ENCODE data around the gene C3orf70. TPM values are rescaled to one million over a fixed set of nuclear protein-coding genes. Genes with fewer than 3 reads are reported as not detected.

The C3orf70 gene
- total RNA-seq, 1 donor from 2014 or later, result 3.2 TPM

DNA sequence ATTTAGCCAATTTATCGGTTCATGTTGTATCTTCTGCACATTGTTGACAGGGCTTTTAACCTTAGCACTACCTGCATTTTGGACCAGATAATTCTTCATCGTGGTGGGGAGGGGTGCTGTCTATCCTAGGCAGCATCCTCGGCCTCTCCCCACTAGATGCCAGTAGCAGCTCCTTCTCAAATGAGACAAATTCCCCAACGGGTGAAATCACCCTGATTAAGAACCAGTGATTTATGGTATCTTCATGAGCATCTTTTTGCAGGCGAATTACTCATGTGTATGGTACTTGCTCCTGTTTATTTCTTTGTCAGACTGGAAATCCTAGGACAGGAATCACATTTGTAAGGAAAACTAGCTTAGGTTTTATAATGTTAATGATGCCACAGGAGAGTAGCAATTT, 68.0 kb downstream of the C3orf70 start:
- no peak overlapping the region for H3K27ac Mint-ChIP-seq
- no peak overlapping the region for H3K4me3 Mint-ChIP-seq
- no peak for DNase-seq (ENCODE audit: low spot score in 2 of 2, unreplicated experiment in 2 of 2)
- H3K9me3 Mint-ChIP-seq, result no peaks in the 10 kb centered on the region
- peaks cover 5% of the 10 kb centered on the region for H3K4me1 Mint-ChIP-seq
- H3K27me3 Mint-ChIP-seq (ENCODE audit: low read depth), result no peaks in the 10 kb centered on the region
- H3K36me3 Mint-ChIP-seq, result no peaks in the 10 kb centered on the region
- TF ChIP-seq, protein P1, sequence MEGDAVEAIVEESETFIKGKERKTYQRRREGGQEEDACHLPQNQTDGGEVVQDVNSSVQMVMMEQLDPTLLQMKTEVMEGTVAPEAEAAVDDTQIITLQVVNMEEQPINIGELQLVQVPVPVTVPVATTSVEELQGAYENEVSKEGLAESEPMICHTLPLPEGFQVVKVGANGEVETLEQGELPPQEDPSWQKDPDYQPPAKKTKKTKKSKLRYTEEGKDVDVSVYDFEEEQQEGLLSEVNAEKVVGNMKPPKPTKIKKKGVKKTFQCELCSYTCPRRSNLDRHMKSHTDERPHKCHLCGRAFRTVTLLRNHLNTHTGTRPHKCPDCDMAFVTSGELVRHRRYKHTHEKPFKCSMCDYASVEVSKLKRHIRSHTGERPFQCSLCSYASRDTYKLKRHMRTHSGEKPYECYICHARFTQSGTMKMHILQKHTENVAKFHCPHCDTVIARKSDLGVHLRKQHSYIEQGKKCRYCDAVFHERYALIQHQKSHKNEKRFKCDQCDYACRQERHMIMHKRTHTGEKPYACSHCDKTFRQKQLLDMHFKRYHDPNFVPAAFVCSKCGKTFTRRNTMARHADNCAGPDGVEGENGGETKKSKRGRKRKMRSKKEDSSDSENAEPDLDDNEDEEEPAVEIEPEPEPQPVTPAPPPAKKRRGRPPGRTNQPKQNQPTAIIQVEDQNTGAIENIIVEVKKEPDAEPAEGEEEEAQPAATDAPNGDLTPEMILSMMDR (IDR thresholded peaks at IDR 0.05; ENCODE audit: unreplicated experiment), result no peak

DNA sequence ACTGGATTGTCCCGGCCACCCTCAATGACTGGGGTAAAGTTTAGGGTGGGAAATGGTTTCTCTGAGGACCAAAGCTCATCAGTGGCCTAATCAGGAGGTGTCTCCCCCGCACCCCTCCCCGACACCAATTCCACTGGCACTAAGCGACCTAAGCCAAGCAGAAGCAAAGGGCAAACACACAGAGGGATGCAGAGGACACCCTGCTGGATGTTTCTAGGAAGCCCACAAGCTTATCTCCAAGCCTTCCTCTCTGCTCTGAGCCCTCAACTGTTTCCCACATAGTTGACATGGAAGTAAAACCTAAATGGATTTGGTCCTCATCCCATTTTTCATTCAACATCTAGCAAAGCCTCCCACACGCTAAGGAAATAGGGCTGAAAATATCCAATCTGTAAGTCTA, 68.5 kb downstream of the C3orf70 start:
- Mint-ChIP-seq H3K9me3 (no peaks in the 10 kb centered on the region), H3K4me1 (peaks cover 3% of the 10 kb centered on the region), H3K27me3 (ENCODE audit: low read depth) (no peaks in the 10 kb centered on the region), H3K36me3 (no peaks in the 10 kb centered on the region), H3K27ac (no peak overlapping the region), H3K4me3 (no peak overlapping the region)
- DNase-seq (ENCODE audit: low spot score in 2 of 2, unreplicated experiment in 2 of 2), result no peak
- TF ChIP-seq, protein P1 (IDR thresholded peaks at IDR 0.05; ENCODE audit: unreplicated experiment), result no peak

DNA sequence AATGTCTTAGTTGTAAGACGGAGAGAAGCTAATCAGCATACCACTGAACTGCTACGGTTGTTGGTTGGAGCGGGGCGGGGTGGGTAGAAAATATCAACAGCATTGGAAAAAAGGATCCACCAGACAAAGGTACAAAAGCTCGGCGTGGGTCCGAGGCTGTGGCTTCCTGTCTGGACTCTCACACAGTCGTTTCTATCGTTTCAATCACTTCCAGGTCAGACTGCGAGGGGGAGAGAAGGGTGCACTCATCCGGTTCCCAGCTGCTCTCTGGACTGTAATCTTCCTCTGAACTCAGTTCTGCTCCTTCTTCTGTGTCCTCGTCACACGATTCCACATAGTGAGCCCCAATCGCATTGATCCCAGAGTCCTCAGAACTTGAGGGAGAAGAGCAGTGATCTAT, 70.0 kb downstream of the C3orf70 start:
- Mint-ChIP-seq H3K27ac (no peak overlapping the region), H3K4me3 (no peak overlapping the region), H3K36me3 (no peaks in the 10 kb centered on the region), H3K9me3 (no peaks in the 10 kb centered on the region), H3K27me3 (ENCODE audit: low read depth) (no peaks in the 10 kb centered on the region), H3K4me1 (no peaks in the 10 kb centered on the region)
- TF ChIP-seq, protein P1 (IDR thresholded peaks at IDR 0.05; ENCODE audit: unreplicated experiment), result no peak
- no peak for DNase-seq (ENCODE audit: low spot score in 2 of 2, unreplicated experiment in 2 of 2)

DNA sequence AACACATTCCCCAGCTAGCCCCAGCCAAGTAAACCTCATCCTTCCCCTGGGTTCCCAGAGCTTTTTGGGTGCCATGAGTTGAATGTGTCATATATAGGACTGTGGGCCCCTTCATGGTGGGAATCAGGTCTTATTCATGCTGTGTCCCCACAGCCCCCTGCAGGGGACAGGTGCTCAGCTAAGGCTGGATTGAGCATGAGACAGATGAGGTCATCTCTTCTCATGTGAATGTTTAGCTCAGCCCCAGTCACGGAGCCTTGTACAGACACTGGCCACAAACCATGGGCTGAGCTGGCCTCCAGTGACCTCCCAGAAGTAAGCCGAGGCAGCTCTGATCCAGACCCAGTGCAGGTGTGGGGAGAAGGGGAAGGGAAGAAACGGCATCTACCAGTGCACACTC, 70.7 kb downstream of the C3orf70 start:
- H3K4me3 Mint-ChIP-seq, result no peak overlapping the region
- H3K9me3 Mint-ChIP-seq, result no peaks in the 10 kb centered on the region
- no peaks in the 10 kb centered on the region for H3K36me3 Mint-ChIP-seq
- TF ChIP-seq, protein P1 (IDR thresholded peaks at IDR 0.05; ENCODE audit: unreplicated experiment), result no peak
- no peaks in the 10 kb centered on the region for H3K27me3 Mint-ChIP-seq (ENCODE audit: low read depth)
- no peak overlapping the region for H3K27ac Mint-ChIP-seq
- no peaks in the 10 kb centered on the region for H3K4me1 Mint-ChIP-seq
- no peak for DNase-seq (ENCODE audit: low spot score in 2 of 2, unreplicated experiment in 2 of 2)

DNA sequence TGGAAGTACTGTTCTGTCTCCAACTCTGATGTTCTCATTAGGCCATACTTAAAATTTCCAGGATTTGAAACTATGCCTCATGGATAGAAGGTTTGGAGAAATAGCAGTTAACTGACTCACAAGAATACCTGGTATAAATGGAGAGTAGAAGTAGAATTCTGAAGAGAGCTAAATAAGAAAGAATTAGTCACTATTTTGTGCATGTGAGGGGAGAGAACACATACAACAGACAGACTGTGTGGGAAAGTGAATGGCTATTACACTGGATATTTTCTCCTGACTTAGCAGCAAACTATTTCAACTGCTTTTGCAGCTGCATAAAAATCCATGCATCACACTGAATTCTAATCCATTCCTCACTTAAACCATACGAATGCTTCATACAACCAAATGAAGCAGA, 71.3 kb downstream of the C3orf70 start:
- Mint-ChIP-seq H3K4me1 (no peaks in the 10 kb centered on the region), H3K27me3 (ENCODE audit: low read depth) (no peaks in the 10 kb centered on the region), H3K27ac (no peak overlapping the region), H3K4me3 (no peak overlapping the region), H3K36me3 (no peaks in the 10 kb centered on the region), H3K9me3 (no peaks in the 10 kb centered on the region)
- no peak for DNase-seq (ENCODE audit: low spot score in 2 of 2, unreplicated experiment in 2 of 2)
- TF ChIP-seq, protein P1 (IDR thresholded peaks at IDR 0.05; ENCODE audit: unreplicated experiment), result no peak

DNA sequence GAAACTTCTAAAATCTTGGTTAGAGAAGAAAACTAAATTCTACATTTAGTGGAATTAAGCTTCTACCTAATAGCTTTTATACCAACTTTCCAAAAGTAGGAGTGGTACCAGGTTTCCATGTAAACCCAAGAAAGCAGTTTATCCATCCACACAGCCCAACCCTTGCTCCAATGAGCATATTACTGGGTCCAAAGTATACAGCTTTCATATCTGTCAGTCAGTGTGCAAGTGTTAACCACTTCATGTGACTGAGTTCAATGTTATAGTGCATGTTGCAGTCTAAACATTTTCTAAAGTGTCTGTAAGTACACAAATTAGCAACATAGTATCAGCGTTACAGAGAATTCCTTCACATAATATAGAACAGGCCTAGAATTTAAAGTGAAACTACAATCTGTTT, 73.2 kb downstream of the C3orf70 start:
- no peak overlapping the region for H3K27ac Mint-ChIP-seq
- no peak for DNase-seq (ENCODE audit: low spot score in 2 of 2, unreplicated experiment in 2 of 2)
- H3K36me3 Mint-ChIP-seq, result no peaks in the 10 kb centered on the region
- no peaks in the 10 kb centered on the region for H3K27me3 Mint-ChIP-seq (ENCODE audit: low read depth)
- H3K4me1 Mint-ChIP-seq, result no peaks in the 10 kb centered on the region
- no peak overlapping the region for H3K4me3 Mint-ChIP-seq
- H3K9me3 Mint-ChIP-seq, result no peaks in the 10 kb centered on the region
- TF ChIP-seq, protein P1 (IDR thresholded peaks at IDR 0.05; ENCODE audit: unreplicated experiment), result no peak
